ENCODE measurements around the gene DSCAM. TPM values are rescaled to one million over a fixed set of nuclear protein-coding genes. Genes with fewer than 3 reads are reported as not detected.

The DSCAM gene
- total and polyA plus RNA-seq, 2 donors (not counting 3 experiments of a cell fraction or from before 2014, with no cell fraction given), result not detected

DNA sequence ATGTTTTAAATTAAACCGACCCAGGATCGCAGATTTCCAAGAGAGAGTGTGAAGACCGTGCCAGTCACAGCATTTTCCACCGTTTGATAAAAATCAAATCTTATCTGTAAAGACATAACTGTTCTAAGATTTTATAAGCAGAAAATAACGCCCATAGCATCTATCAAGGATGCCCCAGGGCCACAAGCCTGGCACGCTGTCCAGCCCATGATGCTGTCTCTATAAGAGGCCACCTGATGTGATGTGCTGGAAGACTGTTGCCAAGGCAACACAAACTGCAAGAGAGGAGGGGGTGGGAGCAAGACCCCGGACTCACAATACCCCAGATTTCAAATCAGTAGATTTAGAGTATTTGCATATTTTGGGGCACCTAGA lies 116.5 kb downstream of the DSCAM start:
- POLR2A ChIA-PET, result no interaction called here
- H3K4me1 ChIP-seq (ENCODE audit: control insufficient read depth, extremely low read depth, insufficient read depth, low read length), result no peaks in the 10 kb centered on the region
- BruUV-seq (replicated peaks), result no TSS peak

More for the DNA sequence above, 116.5 kb downstream of the DSCAM start:
- Histone ChIP-seq H3K27me3 (ENCODE audit: control insufficient read depth in 2 of 2, insufficient read depth in 2 of 2, low read length in 2 of 2) (no peaks in the 10 kb centered on the region), H2AFZ (ENCODE audit: low read depth, low read length) (no peak overlapping the region), H3K36me3 (ENCODE audit: control insufficient read depth in 2 of 2, extremely low read depth in 1 of 2, insufficient read depth in 2 of 2, low read length in 2 of 2) (no peaks in the 10 kb centered on the region), H3K9me1 (replicated peaks; ENCODE audit: control insufficient read depth, extremely low read depth, insufficient read depth, low read length) (no peaks in the 10 kb centered on the region), H3K27ac (ENCODE audit: insufficient read depth, low read depth, low read length) (no peak overlapping the region), H4K20me1 (replicated peaks; ENCODE audit: control insufficient read depth, extremely low read depth, insufficient read depth, low read length) (no peaks in the 10 kb centered on the region), H3K9me3 (replicated peaks; ENCODE audit: control insufficient read depth, insufficient read depth, low read length) (peaks cover 6% of the 10 kb centered on the region), H3K79me2 (ENCODE audit: control insufficient read depth, insufficient read depth, low read length) (no peaks in the 10 kb centered on the region), H3K9ac (replicated peaks; ENCODE audit: extremely low read depth, insufficient read depth, low read length) (no peak overlapping the region), H3K4me3 (replicated peaks in 1 of 3; ENCODE audit: insufficient read depth in 1 of 3, low read depth in 1 of 3, low read length in 3 of 3) (no peak overlapping the region), H3K4me2 (ENCODE audit: insufficient read depth, low read length) (no peak overlapping the region)
- CTCF ChIA-PET, result no interaction called here
- FAIRE-seq (no peak), DNase-seq (ENCODE audit: low read depth, low spot score) (no peak)
- dilution Hi-C loops (cut with MboI; ENCODE audit: extremely low pct_ligation_motif_present, low sequenced_read_pairs) (no loop called here), intact Hi-C loops (cut with micrococcal nuclease) (no loop called here)
- no peak for TF ChIP-seq POLR2AphosphoS5 (IDR thresholded peaks at IDR 0.05; ENCODE audit: insufficient read depth, low read depth, low read length)
- TF ChIP-seq JUN (IDR thresholded peaks at IDR 0.05; ENCODE audit: borderline replicate concordance, insufficient read depth, insufficient read length, low read depth), result no peak
- no peak for TF ChIP-seq GATA2 (IDR thresholded peaks at IDR 0.05; ENCODE audit: insufficient read depth, insufficient read length, low read depth, low read length)
- TF ChIP-seq, protein P1, sequence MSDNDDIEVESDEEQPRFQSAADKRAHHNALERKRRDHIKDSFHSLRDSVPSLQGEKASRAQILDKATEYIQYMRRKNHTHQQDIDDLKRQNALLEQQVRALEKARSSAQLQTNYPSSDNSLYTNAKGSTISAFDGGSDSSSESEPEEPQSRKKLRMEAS (IDR thresholded peaks at IDR 0.05; ENCODE audit: insufficient read depth, insufficient read length), result no peak
- no peak for TF ChIP-seq MYC (IDR thresholded peaks at IDR 0.05; ENCODE audit: low read depth, low read length)
- TF ChIP-seq FOS (IDR thresholded peaks at IDR 0.05; ENCODE audit: borderline replicate concordance, insufficient read depth, low read length), result no peak
- no peak for TF ChIP-seq POLR2A (IDR thresholded peaks at IDR 0.05; ENCODE audit: low read depth, low read length)
- TF ChIP-seq, protein P2, sequence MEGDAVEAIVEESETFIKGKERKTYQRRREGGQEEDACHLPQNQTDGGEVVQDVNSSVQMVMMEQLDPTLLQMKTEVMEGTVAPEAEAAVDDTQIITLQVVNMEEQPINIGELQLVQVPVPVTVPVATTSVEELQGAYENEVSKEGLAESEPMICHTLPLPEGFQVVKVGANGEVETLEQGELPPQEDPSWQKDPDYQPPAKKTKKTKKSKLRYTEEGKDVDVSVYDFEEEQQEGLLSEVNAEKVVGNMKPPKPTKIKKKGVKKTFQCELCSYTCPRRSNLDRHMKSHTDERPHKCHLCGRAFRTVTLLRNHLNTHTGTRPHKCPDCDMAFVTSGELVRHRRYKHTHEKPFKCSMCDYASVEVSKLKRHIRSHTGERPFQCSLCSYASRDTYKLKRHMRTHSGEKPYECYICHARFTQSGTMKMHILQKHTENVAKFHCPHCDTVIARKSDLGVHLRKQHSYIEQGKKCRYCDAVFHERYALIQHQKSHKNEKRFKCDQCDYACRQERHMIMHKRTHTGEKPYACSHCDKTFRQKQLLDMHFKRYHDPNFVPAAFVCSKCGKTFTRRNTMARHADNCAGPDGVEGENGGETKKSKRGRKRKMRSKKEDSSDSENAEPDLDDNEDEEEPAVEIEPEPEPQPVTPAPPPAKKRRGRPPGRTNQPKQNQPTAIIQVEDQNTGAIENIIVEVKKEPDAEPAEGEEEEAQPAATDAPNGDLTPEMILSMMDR (IDR thresholded peaks at IDR 0.05; ENCODE audit: extremely low read depth in 1 of 2, insufficient read depth in 1 of 2, low read depth in 1 of 2, low read length in 2 of 2), result no peak
- TF ChIP-seq EZH2 (IDR thresholded peaks at IDR 0.05; ENCODE audit: borderline replicate concordance, low read depth, low read length, severe bottlenecking), result no peak
